ENCODE data around the gene RPH3AL. TPM values are rescaled to one million over a fixed set of nuclear protein-coding genes. Genes with fewer than 3 reads are reported as not detected.

RPH3AL gene
- total RNA-seq, 3 donors from 2014 or later (not counting 1 experiment from before 2014, with no cell fraction given), result 7.2 to 9.9 (median 7.9) TPM

DNA sequence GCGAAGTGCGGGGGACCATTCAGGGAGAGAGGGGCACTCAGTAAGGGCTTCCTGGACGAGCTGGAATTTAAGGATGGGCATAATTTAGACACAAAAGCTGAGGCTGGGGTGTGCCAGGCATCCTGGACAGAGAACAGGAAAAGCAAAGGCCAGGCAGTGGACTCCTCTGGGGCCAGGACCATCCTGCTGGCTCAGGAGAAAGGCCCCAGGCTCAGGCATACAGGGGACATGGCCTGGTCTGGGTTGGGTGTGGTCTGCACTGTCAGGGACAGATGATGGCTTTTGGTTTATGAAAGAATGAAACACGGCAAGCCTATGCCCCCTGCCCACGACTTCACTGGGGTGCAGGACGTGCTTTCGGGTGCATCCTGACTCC is 122.2 kb downstream of the RPH3AL start:
- Histone ChIP-seq H3K4me1 (ENCODE audit: control insufficient read depth, insufficient read depth, low read length) (peaks cover 7% of the 10 kb centered on the region), H3K27me3 (ENCODE audit: control insufficient read depth, insufficient read depth, low read length) (no peaks in the 10 kb centered on the region), H3K27ac (ENCODE audit: low read length) (no peak overlapping the region), H3K9me3 (ENCODE audit: control insufficient read depth, insufficient read depth, low read length) (peaks cover 2% of the 10 kb centered on the region), H3K4me3 (ENCODE audit: low read length) (no peak overlapping the region), H3K36me3 (ENCODE audit: control insufficient read depth, insufficient read depth, low read length) (no peaks in the 10 kb centered on the region)
- no peak overlapping the region for H3K4me3 Mint-ChIP-seq
- no peak overlapping the region for H3K27ac Mint-ChIP-seq
- ATAC-seq (no peak), DNase-seq (no peak)
- WGBS (ENCODE audit: insufficient coverage), result 92% methylated on average over 7 of the region's 7 CpGs
- no peaks in the 10 kb centered on the region for H3K9me3 Mint-ChIP-seq
- no peaks in the 10 kb centered on the region for H3K4me1 Mint-ChIP-seq
- no peaks in the 10 kb centered on the region for H3K27me3 Mint-ChIP-seq (ENCODE audit: low read depth in 2 of 2)
- H3K36me3 Mint-ChIP-seq, result no peaks in the 10 kb centered on the region
- TF ChIP-seq, protein P1, sequence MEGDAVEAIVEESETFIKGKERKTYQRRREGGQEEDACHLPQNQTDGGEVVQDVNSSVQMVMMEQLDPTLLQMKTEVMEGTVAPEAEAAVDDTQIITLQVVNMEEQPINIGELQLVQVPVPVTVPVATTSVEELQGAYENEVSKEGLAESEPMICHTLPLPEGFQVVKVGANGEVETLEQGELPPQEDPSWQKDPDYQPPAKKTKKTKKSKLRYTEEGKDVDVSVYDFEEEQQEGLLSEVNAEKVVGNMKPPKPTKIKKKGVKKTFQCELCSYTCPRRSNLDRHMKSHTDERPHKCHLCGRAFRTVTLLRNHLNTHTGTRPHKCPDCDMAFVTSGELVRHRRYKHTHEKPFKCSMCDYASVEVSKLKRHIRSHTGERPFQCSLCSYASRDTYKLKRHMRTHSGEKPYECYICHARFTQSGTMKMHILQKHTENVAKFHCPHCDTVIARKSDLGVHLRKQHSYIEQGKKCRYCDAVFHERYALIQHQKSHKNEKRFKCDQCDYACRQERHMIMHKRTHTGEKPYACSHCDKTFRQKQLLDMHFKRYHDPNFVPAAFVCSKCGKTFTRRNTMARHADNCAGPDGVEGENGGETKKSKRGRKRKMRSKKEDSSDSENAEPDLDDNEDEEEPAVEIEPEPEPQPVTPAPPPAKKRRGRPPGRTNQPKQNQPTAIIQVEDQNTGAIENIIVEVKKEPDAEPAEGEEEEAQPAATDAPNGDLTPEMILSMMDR (IDR thresholded peaks at IDR 0.05), result no peak
- intact Hi-C loops (cut with micrococcal nuclease), result no loop called here

GRCh38 chr17:229709-230394 is 122.8 kb downstream of the RPH3AL start:
- WGBS (ENCODE audit: insufficient coverage), result 86% methylated on average over 11 of the region's 15 CpGs
- Mint-ChIP-seq H3K27me3 (ENCODE audit: low read depth in 2 of 2) (no peaks in the 10 kb centered on the region), H3K4me1 (no peaks in the 10 kb centered on the region), H3K27ac (no peak overlapping the region), H3K9me3 (no peaks in the 10 kb centered on the region), H3K4me3 (no peak overlapping the region), H3K36me3 (no peaks in the 10 kb centered on the region)
- Histone ChIP-seq H3K36me3 (ENCODE audit: control insufficient read depth, insufficient read depth, low read length) (no peaks in the 10 kb centered on the region), H3K27me3 (ENCODE audit: control insufficient read depth, insufficient read depth, low read length) (no peaks in the 10 kb centered on the region), H3K4me3 (ENCODE audit: low read length) (no peak overlapping the region), H3K27ac (ENCODE audit: low read length) (no peak overlapping the region), H3K9me3 (ENCODE audit: control insufficient read depth, insufficient read depth, low read length) (peaks cover under 1% of the 10 kb centered on the region), H3K4me1 (ENCODE audit: control insufficient read depth, insufficient read depth, low read length) (peaks cover 7% of the 10 kb centered on the region)
- intact Hi-C loops (cut with micrococcal nuclease), result no loop called here
- DNase-seq, result no peak
- TF ChIP-seq, protein P1 (IDR thresholded peaks at IDR 0.05), result no peak
- no peak for ATAC-seq

GRCh38 chr17:228951-229708 is 123.5 kb downstream of the RPH3AL start:
- H3K9me3 Mint-ChIP-seq, result no peaks in the 10 kb centered on the region
- H3K27ac Mint-ChIP-seq, result no peak overlapping the region
- DNase-seq (no peak), ATAC-seq (no peak)
- Histone ChIP-seq H3K9me3 (ENCODE audit: control insufficient read depth, insufficient read depth, low read length) (no peaks in the 10 kb centered on the region), H3K36me3 (ENCODE audit: control insufficient read depth, insufficient read depth, low read length) (no peaks in the 10 kb centered on the region), H3K27ac (ENCODE audit: low read length) (no peak overlapping the region), H3K4me1 (ENCODE audit: control insufficient read depth, insufficient read depth, low read length) (peaks cover 7% of the 10 kb centered on the region), H3K4me3 (ENCODE audit: low read length) (no peak overlapping the region), H3K27me3 (ENCODE audit: control insufficient read depth, insufficient read depth, low read length) (no peaks in the 10 kb centered on the region)
- TF ChIP-seq, protein P1 (IDR thresholded peaks at IDR 0.05), result no peak
- 68% methylated on average over 8 of the region's 8 CpGs for WGBS (ENCODE audit: insufficient coverage)
- H3K4me1 Mint-ChIP-seq, result no peaks in the 10 kb centered on the region
- no peak overlapping the region for H3K4me3 Mint-ChIP-seq
- no peaks in the 10 kb centered on the region for H3K36me3 Mint-ChIP-seq
- no peaks in the 10 kb centered on the region for H3K27me3 Mint-ChIP-seq (ENCODE audit: low read depth in 2 of 2)
- intact Hi-C loops (cut with micrococcal nuclease), result no loop called here

Measured in natural killer cell (primary cell).